ENCODE results near the gene SNTN. TPM values are rescaled to one million over a fixed set of nuclear protein-coding genes. Genes with fewer than 3 reads are reported as not detected.
"Not testable (repeated sequence)": the region's sequence is repeated elsewhere in the genome, so short reads cannot be mapped to it uniquely, and the experiment has no call there.

Gene SNTN
- not detected for total RNA-seq

DNA sequence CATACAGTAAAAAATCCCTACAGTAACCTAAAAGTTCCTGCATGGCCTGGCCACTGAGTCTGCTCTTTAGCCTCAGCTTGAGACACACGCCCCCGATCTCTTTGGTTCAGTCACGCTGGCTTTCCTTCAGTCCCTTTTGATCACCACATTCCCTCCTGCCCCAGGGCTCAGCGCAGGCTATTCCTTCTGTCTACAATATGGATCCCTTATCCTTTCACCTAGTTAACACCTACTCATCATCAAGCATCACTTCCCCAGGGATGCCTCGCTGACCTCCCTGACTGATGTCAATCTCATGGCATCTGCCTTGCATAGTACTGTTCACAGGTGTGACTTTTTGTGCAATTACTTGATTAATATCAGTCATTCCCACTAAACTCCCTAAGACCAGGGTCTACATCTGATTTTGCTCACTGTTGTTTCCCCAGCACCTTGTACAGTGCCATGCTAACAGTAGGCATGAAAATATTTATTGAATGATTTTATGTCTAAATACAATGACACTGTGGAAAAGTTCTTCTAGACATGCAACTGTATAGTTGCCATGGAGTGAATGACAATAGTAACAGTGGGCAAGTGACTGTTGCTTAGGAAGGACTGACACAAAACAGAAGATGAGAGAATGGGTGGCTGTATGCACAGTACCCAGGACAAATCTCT, at the start of gene SNTN:
Gene SNTN (plus strand): TSS at position 610 of the 660 bp plus-strand sequence. CDS start 13 bp downstream, at position 623.
- ATAC-seq, result no peak

DNA sequence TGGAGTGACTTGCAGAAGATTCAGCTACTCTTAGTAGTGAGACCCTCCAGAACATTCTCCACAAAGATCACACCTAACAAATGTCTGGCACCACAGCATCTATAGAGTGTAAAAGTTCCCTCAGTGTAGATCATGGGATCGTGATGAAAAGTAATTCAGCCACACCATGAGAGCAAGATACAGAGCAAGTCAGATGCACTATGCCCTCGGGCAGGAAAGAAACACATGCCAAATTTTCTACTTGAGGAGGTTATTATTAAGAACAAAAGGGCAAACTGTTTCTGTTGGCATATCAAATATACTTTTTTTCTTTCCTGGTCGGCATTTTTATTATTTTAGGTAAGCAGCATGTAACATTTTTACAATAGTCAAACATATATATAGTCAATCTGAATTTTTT, 44.8 kb upstream of the SNTN start:
- no peak for ATAC-seq

DNA sequence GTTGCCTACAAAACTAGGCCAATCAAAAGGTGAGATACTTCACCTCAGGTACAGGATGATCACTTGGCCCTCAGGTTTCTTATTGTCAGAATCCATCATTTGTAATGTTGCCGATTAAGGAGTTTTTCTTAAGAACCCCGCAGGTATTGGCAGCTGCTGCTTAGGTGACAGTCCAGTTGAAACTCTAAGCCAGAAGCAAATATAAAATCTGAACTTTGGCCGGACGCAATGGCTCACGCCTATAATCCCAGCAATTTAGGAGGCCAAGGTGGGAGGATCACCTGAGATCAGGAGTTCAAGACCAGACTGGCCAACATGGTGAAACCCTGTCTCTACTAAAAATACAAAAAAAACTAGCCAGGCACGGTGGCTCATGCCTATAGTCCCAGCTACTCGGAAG, 43.1 kb upstream of the SNTN start:
- no peak for ATAC-seq

DNA sequence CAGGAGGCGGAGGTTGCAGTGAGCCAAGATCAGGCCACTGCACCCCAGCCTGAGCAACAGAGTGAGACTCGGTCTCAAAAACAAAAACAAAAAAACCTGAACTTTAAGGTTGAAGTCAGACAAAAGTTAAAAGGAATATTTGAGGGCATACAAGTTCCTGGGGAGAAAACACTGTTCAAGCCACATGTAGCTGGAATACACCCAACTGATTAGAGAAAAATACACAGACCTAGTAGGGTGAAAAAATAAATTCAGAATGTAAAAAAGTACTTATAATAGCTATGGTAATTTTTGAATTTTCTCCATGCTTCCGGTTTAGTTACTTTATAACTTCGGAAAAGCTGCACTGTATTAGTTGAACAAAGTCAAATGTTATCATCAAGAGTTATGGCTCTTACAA, 42.6 kb upstream of the SNTN start:
- no peak for ATAC-seq

DNA sequence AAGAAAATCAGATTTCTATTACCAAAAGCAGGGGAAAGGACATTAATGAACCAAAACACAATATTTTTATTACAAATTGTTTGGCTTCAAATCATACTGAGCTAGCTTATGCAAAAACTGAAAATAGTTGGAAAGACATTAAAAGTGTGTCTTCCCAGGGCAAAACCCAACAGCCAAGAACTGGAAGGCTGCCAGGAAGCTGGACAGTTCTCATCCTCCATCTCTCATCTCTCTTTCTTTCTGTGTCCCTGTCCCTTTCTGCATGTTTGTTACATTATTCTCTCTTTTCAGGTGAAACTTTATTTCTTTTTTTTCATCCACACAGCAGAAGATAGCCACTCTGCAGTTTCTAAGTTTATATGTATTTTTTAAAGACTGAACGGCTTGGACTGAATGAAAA, 41.1 kb upstream of the SNTN start:
- no peak for ATAC-seq

DNA sequence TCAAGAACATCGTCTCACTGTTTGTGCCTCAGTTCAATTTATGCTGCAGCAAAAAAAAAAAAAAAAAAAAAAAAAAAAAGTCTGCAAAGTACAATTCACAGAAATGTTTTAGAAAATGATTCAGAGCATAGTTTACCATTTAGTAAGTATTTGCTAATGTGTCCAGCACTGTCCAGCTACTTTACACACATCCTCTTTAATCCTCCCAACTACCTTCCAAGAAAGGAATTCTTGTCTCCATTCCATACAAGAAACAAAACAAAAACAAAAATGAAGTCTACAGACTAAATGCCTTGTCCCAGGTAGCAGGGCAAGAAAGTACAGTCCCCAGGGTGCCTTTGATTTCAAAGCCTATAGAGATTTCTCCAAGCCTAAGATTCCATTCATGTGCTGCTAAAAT, 38.9 kb upstream of the SNTN start:
- no peak for ATAC-seq

DNA sequence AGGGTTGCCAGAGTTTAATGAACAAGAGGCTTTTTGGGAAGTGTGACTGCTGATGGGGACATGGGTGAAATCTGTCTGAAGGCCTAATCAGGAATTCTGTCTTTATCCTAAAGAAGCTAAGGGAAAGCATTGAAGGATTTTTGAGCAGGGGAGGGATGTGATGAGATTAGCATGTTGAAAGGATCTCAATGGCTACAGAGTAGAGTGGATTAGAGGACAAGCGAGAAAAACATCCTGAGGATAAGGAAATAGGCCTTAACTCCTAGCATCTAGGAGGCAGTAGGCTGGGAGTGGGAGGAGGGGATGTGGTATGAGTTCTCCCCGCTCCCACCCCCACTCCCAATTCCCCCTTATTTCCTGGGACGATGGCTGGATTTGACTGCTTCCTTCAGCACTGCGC, 35.1 kb upstream of the SNTN start:
- no peak for ATAC-seq

DNA sequence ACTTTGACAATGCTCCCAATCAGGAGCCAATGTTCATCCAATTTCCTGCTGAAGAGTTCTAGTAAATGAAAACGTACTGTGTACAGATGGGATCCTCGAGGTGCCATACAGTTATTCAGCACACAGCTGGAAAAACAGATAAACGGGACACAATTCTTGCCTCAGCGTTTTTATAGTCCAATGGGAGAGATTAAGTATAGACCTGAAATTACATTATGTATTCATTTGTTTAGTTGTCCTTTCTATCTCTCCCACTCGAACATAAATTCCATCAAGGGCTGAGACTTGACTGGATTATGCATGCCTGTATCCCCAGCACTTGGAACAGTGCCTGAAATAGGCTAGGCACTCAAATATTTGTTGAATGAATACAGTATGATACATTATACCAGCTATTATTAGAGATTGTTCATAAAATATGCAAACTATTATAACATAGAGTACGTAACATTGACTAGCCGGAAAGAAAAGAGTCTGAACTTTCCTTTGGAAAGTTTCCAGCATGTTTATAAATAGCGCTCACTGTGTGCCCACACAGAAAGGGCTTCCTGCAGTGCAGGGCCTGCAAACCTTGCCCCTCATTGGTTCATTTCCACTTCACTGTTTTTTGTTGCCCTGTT, 27.4 kb upstream of the SNTN start:
- ATAC-seq, result no peak

DNA sequence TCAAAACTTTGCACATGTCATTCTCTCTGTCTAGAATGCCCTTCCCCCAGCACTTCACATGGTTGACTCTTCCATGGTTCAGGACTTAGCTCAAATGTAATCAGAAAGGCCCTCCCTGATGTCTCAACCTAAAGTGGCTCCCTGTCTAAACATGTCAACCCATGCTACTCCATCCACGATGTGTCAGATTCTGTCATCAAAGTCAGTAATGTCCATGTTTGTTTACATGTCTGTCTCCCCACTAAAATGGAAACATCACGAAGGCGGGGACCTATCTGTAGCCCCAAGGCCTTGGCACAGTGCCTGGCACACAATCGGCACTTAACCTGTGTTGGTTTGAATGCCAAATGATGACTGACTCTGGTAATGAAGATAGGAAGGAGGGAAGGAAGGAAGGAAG, 20.8 kb upstream of the SNTN start:
- ATAC-seq, result peak; percentile 48

DNA sequence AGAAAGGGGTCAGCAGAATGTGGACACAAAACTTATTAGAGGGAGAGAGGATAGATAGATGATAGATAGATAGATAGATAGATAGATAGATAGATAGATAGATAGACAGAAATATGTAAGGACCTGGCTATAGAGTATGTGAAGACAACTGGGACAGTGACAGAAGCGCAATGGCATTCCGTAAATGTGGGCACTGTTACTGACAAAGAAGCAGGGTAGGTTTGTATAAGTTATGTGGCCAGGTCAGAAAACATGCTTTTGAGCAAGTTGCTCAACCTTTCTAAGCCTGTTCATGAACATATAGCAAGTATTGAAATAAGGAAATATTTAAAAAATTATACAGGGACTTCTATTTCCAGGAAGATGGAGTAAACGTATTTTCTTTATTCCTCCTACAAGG, 17.3 kb upstream of the SNTN start:
- ATAC-seq, result no peak

DNA sequence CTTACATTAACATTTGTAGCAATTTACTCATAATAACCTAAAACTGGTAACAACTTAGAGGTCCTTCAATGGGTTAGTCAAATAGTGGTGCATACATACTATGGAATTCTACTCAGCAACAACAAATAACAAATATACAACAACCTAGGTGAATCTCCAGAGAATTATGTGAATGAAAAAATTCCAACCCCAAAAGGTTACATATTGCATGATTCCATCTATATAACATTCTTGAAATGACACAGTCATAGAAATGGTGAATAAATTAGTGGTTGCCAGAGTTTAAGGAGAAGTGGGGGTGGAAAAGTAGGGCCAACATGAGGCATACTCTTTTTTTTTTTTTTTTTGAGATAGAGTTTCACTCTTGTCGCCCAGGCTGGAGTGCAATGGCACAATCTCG, 12.7 kb upstream of the SNTN start:
- no peak for ATAC-seq

DNA sequence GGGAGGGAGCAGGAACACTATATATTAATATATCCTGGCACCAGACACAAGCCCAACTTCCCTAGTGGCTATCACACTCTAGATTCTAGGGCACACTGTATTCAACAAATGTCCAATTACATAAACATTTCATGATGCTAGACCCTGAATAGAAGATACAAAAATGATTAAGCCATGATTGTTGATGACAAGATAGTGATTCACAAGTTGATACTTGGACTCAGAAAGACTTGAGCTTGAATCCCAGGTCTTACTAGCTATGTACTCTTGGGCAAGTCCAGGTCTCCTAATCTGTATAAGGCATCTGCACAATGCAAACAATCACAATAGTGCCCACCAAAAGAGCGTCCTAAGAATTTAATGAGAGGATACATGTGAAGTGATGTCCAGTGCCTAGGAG, 10.0 kb upstream of the SNTN start:
- ATAC-seq, result no peak

DNA sequence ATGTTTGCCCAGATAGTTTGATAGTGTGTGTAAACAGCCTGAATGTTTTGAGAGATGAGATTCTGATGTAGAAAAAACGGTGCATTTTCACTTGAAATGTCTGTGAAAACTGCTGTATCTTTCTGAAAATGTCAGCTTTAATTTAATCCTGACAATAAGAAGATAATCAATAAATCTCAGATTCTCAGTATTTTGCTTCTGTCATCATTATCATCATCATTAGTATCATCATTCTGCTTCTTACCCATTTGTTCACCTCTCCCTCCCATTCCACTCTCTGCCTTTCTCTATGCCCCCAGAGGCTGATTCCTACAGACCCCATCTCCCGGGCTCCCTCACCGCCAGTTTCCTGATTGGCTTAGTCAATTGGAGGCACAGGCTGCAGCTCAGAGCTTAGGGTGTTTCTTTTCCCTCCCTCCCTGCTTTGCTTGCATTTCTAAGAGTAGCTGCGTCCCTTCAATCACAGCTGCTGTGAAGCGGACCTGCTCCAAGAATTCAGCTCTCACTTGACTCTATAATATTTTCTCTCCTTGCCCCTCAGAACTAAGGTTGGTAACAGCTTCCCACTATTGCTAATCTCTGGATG, 8.2 kb upstream of the SNTN start:
- no peak for ATAC-seq

DNA sequence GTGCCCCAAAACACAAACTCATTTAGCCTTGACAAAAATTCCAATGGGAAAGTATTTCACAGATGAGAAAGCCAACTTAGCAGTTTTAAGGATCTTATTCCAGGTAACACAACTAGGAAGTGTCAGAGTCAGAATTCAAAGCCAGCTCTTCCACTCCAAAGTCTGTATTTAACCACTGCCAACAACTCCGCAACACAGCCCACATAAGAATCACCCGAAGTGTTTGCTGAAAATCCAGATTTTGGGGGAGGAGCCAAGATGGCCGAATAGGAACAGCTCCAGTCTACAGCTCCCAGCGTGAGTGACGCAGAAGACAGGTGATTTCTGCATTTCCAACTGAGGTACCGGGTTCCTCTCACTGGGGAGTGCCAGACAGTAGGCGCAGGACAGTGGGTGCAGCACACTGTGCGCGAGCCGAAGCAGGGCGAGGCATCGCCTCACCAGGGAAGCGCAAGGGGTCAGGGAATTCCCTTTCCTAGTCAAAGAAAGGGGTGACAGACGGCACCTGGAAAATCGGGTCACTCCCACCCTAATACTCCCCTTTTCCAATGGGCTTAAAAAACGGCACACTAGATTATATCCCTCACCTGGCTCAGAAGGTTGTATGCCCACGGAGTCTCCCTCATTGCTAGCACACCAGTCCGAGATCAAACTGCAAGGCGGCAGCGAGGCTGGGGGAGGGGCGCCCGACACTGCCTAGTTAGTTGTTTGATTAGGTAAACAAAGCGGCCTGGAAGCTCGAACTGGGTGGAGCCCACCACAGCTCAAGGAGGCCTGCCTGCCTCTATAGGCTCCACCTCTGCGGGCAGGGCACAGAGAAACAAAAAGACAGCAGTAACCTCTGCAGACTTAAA, 7.3 kb upstream of the SNTN start:
- not testable (repeated sequence) for ATAC-seq

DNA sequence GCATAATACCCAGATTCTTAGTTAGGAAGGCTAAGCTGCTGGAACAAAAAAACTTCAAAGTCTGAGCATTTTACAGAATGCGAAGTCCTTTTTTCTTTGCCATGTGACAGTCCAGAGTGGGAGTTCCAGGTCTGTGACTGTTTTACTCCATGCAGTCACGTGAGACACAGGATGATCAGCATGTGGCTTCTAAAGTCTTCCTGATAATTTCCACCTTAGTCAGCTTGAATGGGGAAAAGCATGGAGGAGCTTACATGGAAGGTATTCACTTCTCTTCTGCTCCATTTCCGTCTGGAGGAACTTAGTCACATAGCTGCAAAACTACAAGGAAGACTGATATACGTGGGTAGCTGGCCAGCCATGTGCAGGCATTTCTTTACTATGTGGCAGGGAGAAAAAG, 1.7 kb downstream of the SNTN start:
- ATAC-seq, result no peak

DNA sequence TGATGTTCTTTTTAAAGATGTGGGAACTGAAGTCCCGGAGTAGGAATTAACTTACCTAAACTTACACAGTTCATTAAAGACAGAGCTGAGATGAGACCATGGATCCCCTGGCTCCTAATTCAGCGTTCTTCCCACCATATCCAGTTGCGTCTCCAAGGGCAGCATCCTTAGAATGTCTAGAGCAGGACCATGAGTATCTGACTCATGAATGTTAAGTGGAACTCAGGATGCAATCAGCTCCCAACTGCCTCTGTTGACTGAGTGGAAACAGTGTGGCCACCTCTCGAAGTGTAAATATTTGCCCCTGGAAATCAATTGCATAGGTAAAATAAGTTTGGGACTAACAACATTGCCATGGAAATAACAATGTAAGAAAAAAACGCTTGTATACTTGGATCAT, 2.5 kb downstream of the SNTN start:
- ATAC-seq, result no peak

DNA sequence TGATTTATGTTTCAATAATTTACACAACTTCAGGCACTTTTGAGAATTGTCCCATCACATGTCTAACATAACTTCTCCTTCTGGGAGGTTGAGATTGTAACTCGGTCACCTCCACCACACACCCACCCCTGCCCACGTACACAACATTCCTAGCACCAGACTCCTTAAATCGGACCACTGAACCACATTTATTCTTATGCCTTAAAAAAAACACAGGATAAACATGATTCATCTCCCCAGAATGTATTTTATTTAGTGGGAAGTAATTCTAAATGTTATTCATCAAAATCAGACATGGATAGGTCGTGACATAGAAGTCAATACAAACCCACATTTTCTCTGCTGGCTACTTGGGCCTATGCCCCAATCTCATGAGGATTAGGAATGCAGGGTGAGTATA, 3.0 kb downstream of the SNTN start:
- no peak for ATAC-seq

DNA sequence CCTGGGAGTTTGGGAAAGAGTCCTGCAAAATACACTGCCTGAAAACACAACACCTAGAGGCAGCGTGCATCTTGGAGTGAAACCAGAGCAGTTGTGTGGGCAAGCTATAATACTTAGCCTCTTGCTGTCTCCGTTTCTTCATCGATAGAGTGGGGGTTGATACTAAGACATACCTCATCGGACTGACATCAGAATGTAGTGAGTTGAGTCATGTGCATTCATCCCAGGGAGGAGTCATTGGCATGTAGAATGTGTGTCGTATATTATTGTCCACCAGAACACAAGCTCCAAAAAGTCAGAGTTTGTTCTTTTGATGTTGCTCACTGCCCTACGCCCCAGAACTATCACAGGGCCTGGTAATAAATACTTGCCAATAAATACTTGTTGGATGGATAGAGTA, 4.3 kb downstream of the SNTN start:
- ATAC-seq, result no peak

DNA sequence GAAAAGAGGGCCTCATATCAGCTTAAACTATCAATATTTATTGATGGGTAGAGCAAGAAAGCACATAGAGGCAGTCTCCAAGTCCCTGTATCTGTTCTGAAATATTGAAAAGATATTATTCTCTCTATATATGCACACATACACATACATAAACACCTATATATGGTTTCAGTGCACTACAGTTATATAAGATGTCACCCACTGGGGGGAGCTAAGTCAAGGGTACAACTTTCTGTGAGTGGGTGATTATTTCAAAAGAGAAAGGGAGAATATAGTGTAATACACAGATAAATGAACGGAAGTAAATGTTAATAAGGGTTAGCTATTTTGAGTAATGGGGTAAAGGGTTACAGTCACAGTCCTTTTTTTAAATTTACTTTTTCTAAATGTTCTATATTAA, 8.8 kb downstream of the SNTN start:
- no peak for ATAC-seq

DNA sequence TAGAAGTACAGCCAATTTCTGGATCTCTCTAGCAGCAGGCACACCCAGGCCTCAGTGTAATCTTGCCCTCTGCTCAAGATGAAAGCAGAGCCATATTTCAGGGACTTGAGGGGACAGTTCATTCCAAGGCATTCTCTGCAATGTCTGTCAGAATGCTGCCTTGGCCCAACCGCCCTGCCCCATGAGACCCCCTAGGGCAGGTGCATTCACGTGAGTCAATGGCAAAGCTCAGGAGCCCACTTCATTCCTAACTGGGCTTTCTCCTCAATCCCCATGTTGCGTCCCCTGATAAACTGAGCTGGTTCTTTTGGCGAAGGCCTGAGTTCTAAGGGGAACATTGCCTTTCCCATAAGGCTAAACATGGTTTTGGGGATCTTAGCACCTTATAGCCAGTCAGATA, 9.5 kb downstream of the SNTN start:
- no peak for ATAC-seq

DNA sequence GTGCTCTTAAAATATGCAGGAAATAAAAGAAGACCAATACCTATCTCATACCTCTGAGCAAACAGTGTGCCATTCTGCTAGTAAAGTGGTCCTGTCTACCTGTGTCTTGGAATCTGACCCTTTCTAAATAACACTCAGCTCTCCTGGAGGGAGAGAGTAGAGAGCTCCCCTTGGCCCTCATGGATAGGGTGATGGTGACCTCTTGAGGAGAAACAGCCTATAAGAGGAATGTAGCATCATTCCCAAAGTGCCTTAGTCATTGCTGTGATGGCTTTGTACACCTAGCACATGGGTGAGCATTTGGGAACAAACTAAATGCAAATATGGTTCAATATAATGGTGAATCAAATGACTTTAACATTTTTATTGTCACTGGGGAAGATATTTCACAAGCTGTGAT, 10.0 kb downstream of the SNTN start:
- peak; percentile 41 for ATAC-seq

DNA sequence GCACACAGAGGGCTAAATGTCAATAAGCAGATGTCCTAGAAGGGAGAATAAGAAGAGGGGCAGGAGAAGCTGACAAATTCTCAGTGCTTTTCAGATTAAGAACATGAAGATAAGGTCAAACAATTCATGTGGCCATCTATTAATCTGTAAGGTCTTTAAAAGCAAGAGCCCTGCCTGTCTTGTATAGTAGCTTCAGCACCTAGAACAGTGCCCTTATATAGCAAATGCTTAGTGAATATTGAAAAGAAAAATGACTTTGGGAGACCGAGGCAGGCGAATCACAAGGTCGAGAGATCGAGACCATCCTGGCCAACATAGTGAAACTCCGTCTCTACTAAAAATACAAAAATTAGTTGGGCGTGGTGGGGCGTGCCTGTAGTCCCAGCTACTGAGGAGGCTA, 18.1 kb downstream of the SNTN start:
- ATAC-seq, result no peak

DNA sequence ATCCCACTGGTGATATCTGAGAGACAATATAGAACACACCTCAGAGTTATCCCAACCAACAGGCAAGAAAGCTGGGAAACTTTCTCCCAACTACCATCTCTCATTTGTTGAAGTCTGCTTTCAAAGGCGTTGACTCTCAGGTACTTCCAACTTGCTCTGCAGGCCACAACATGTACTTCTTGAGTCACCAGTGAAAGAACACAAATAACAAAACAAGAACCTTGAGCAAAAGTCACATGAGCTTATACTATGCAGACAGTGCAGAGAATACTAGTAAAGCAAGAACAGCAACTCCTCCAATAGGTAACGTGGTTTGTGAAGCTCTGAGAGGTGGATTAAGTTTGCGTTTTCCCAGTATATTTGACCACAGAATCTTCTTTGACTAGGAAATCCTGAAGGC, 20.6 kb downstream of the SNTN start:
- peak; percentile 99 for ATAC-seq

DNA sequence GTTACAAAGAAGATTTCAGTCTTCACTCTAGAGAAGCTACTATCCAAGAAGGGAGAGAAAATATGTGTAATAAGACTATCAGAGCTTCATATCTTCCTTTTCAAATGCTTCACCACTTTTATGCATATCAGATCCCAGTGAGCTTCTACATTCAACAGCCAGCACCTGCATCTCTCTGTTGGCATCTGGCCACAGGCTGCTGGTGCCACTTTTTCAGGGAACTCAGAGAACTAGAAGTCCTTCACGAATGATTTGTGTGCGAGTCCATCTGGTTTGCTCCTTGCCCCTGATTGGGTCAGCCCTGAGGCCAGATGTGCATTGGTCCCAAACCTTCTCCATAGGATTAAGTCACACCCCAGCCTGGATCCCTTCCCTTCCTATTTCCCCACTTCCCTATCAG, 22.1 kb downstream of the SNTN start:
- ATAC-seq, result no peak
